ENCODE data around the gene TTC9B.
A peak's percentile ranks its signal among the peaks of the same experiment; 100 is the strongest.
"Not testable (repeated sequence)": the region's sequence is repeated elsewhere in the genome, so short reads cannot be mapped to it uniquely, and the experiment has no call there.

The TTC9B gene

GRCh38 chr19:40231544-40232424, 13.6 kb upstream of the TTC9B start:
- Mint-ChIP-seq H3K27ac (no peak overlapping the region), H3K4me3 (no peak overlapping the region), H3K27me3 (no peaks in the 10 kb centered on the region), H3K36me3 (no peaks in the 10 kb centered on the region), H3K9me3 (ENCODE audit: low read depth) (no peaks in the 10 kb centered on the region), H3K4me1 (ENCODE audit: low read depth) (peaks cover 26% of the 10 kb centered on the region)

- H3K27me3 Mint-ChIP-seq = peaks cover under 1% of the 10 kb centered on the region
- H3K36me3 Mint-ChIP-seq = no peaks in the 10 kb centered on the region
- no peaks in the 10 kb centered on the region for H3K9me3 Mint-ChIP-seq (ENCODE audit: low read depth)
- H3K4me3 Mint-ChIP-seq = no peak overlapping the region
- H3K4me1 Mint-ChIP-seq (ENCODE audit: low read depth) = peaks cover 29% of the 10 kb centered on the region
- H3K27ac Mint-ChIP-seq = peak overlapping the region; percentile 22
Measured at GRCh38 chr19:40231057-40231456, 12.9 kb upstream of the TTC9B start.

- Mint-ChIP-seq H3K9me3 (ENCODE audit: low read depth) (no peaks in the 10 kb centered on the region), H3K27me3 (peaks cover 10% of the 10 kb centered on the region), H3K4me3 (no peak overlapping the region), H3K4me1 (ENCODE audit: low read depth) (peaks cover 37% of the 10 kb centered on the region), H3K27ac (peak overlapping the region; percentile 82), H3K36me3 (peaks cover 3% of the 10 kb centered on the region)
Measured at GRCh38 chr19:40229926-40230417, 11.8 kb upstream of the TTC9B start.

- Mint-ChIP-seq H3K4me1 (ENCODE audit: low read depth) (peaks cover 37% of the 10 kb centered on the region), H3K9me3 (ENCODE audit: low read depth) (no peaks in the 10 kb centered on the region), H3K4me3 (peak overlapping the region; percentile 8), H3K27me3 (peaks cover 12% of the 10 kb centered on the region), H3K27ac (peak overlapping the region; percentile 82), H3K36me3 (peaks cover 3% of the 10 kb centered on the region)
Measured at GRCh38 chr19:40229484-40229883, 11.3 kb upstream of the TTC9B start.

- peaks cover 3% of the 10 kb centered on the region for H3K36me3 Mint-ChIP-seq
- peaks cover 12% of the 10 kb centered on the region for H3K27me3 Mint-ChIP-seq
- H3K4me1 Mint-ChIP-seq (ENCODE audit: low read depth) = peaks cover 37% of the 10 kb centered on the region
- H3K9me3 Mint-ChIP-seq (ENCODE audit: low read depth) = no peaks in the 10 kb centered on the region
- H3K4me3 Mint-ChIP-seq = peak overlapping the region; percentile 8
- peak overlapping the region; percentile 82 for H3K27ac Mint-ChIP-seq
Measured at GRCh38 chr19:40228863-40229262, 10.7 kb upstream of the TTC9B start.

GRCh38 chr19:40228346-40228745, 10.2 kb upstream of the TTC9B start:
- H3K27me3 Mint-ChIP-seq = peaks cover 12% of the 10 kb centered on the region
- H3K27ac Mint-ChIP-seq = peak overlapping the region; percentile 16
- no peak overlapping the region for H3K4me3 Mint-ChIP-seq
- H3K4me1 Mint-ChIP-seq (ENCODE audit: low read depth) = peaks cover 37% of the 10 kb centered on the region
- H3K9me3 Mint-ChIP-seq (ENCODE audit: low read depth) = no peaks in the 10 kb centered on the region
- H3K36me3 Mint-ChIP-seq = peaks cover 3% of the 10 kb centered on the region

- H3K9me3 Mint-ChIP-seq (ENCODE audit: low read depth) = no peaks in the 10 kb centered on the region
Measured at GRCh38 chr19:40225440-40226305, 7.5 kb upstream of the TTC9B start.

GRCh38 chr19:40224342-40225150, 6.4 kb upstream of the TTC9B start:
- Mint-ChIP-seq H3K36me3 (peaks cover 3% of the 10 kb centered on the region), H3K4me3 (no peak overlapping the region), H3K4me1 (ENCODE audit: low read depth) (peaks cover 31% of the 10 kb centered on the region), H3K27ac (no peak overlapping the region), H3K9me3 (ENCODE audit: low read depth) (no peaks in the 10 kb centered on the region), H3K27me3 (peaks cover 26% of the 10 kb centered on the region)

More at GRCh38 chr19:40225440-40226305, 7.5 kb upstream of the TTC9B start:
- Mint-ChIP-seq H3K27ac (peak overlapping the region; percentile 58), H3K36me3 (peaks cover 3% of the 10 kb centered on the region), H3K4me1 (ENCODE audit: low read depth) (peaks cover 41% of the 10 kb centered on the region), H3K4me3 (peak overlapping the region; percentile 65), H3K27me3 (peaks cover 18% of the 10 kb centered on the region)

- Mint-ChIP-seq H3K4me3 (no peak overlapping the region), H3K36me3 (peaks cover 3% of the 10 kb centered on the region), H3K4me1 (ENCODE audit: low read depth) (peaks cover 23% of the 10 kb centered on the region), H3K27me3 (peaks cover 32% of the 10 kb centered on the region), H3K9me3 (ENCODE audit: low read depth) (no peaks in the 10 kb centered on the region), H3K27ac (no peak overlapping the region)
Measured at GRCh38 chr19:40223135-40223822, 5.1 kb upstream of the TTC9B start.

GRCh38 chr19:40221858-40222619, 3.9 kb upstream of the TTC9B start:
- Mint-ChIP-seq H3K27me3 (peaks cover 32% of the 10 kb centered on the region), H3K27ac (no peak overlapping the region), H3K9me3 (ENCODE audit: low read depth) (no peaks in the 10 kb centered on the region), H3K4me3 (peak overlapping the region; percentile 47), H3K36me3 (peaks cover 3% of the 10 kb centered on the region), H3K4me1 (ENCODE audit: low read depth) (peaks cover 18% of the 10 kb centered on the region)

- Mint-ChIP-seq H3K27ac (no peak overlapping the region), H3K36me3 (peaks cover 5% of the 10 kb centered on the region), H3K4me3 (no peak overlapping the region), H3K4me1 (ENCODE audit: low read depth) (peaks cover 15% of the 10 kb centered on the region), H3K27me3 (peaks cover 36% of the 10 kb centered on the region), H3K9me3 (ENCODE audit: low read depth) (no peaks in the 10 kb centered on the region)
Measured at GRCh38 chr19:40220674-40221073, 2.5 kb upstream of the TTC9B start.

GRCh38 chr19:40219721-40220276, 1.6 kb upstream of the TTC9B start:
- Mint-ChIP-seq H3K4me1 (ENCODE audit: low read depth) (peaks cover 10% of the 10 kb centered on the region), H3K9me3 (ENCODE audit: low read depth) (no peaks in the 10 kb centered on the region), H3K27ac (no peak overlapping the region), H3K36me3 (peaks cover 2% of the 10 kb centered on the region), H3K4me3 (no peak overlapping the region), H3K27me3 (peaks cover 30% of the 10 kb centered on the region)

- not testable (repeated sequence) for H3K36me3 Mint-ChIP-seq; H3K4me1 Mint-ChIP-seq (ENCODE audit: low read depth); H3K4me3 Mint-ChIP-seq; H3K9me3 Mint-ChIP-seq (ENCODE audit: low read depth); H3K27ac Mint-ChIP-seq
- peaks cover 28% of the 10 kb centered on the region for H3K27me3 Mint-ChIP-seq
Measured at GRCh38 chr19:40219029-40219428, 845 bp upstream of the TTC9B start.
